COLO668 (cell line): Measurements from ENCODE around the gene DNLZ.

Source experiments
- DNase-seq: peaks from one replicate; lab custom pipeline; 2025; ENCODE audit not compliant: unreplicated experiment; lab: John Stamatoyannopoulos, UW

Gene DNLZ

DNA sequence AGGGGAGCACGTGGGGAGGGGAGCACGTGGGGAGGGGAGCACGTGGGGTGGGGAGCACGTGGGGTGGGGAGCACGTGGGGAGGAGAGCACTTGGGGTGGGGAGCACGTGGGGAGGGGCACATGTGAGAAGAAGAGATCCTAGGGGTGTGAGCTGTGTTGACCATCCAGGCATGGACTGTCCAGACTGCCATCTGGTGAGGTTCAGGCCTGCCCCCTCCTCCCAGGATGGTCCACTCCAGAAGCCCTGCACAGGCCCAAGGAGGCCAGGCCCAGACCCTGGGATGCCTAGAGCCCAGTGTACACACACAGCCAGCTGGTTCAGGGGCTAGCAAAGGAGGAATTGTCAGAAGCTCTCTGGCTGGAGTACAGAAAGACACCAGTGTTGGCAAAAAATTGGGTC lies 34.1 kb upstream of the DNLZ start:
- DNase-seq: no peak

DNA sequence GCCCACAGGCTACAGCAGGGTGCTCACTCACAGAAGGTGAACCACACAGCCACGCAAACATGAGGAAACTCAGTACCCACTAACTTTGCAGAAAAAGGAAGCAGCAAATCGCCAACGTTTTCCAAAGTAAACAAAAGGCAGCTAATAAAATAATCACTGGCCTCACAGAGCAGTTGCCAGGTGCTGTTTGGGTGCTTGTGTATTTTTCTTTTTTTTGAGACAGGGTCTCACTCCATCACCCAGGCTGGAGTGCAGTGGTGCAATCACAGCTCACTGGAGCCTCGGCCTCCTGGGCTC lies 32.6 kb upstream of the DNLZ start:
- no peak for DNase-seq

- no peak for DNase-seq
Observed at GRCh38 chr9:136395345-136396218, 32.0 kb upstream of the DNLZ start.

DNA sequence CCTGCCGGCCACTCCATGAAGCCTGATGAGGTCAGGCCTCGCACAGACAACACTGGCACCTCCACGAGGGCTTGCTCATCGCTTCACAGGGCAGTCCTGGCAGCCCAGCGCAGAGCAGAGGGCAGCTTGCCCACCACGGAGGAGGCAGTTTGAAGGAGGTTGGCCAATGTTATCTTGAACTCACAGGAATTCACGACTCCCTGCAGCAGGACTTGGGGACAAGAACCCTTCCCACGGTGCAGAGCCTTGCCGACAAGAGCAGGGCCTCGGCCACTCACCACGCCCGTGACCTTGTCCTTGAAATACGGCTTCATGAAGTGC lies 31.4 kb upstream of the DNLZ start:
- no peak for DNase-seq

DNA sequence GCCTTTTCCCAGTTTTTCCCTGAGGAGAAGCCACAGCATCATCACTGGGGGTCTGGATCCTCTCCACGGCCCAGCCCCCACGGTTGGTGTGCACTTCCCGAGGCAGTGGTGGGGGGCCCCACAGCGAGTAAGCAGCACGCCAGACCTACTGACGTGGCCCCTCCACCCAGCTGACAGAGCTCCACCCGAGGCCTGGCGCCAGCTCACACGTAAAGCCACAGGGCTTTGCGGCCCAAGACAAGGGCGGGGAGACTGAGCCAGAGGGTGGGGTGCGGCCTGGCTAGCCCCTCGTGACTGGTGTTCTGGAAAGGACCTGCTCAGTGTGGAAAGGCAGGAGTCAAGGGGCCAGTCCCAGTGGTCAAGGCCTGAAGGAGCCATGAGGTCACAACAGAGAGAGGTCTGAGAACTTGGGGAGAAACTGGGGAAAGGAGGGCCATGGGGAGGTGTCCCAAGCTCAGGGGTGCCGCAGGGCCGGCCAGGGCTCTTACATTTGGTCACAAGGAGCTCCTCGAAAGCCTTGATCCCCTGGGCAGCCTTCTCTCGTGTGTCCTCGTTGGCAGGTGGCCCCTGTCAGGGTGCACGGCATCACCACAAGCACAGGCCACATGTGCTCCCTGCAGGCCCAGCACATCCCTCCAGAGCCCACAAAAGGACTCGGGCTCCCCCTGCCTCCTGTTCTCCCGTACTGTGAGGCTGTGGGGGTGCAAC lies 30.9 kb upstream of the DNLZ start:
- no peak for DNase-seq

DNA sequence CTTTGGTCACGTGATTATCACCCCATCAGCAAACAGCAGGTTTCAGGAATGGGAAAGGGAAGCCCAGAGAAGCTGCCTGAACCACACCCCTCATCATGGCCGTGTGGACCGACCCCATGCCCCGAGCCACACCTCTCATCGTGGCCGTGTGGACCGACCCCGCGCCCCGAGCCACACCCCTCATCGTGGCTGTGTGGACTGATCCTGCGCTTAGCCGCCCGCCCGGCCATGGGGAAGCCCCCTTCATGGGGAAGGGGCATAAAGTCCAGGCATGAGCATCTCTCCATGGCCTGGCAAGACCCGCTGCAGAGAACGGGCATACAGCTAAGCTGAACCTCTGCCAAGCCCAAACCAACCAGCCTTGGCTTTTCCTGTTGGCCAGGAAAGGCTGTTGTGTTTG lies 30.0 kb upstream of the DNLZ start:
- no peak for DNase-seq

GRCh38 chr9:136392538-136393449 lies 29.2 kb upstream of the DNLZ start:
- no peak for DNase-seq

DNA sequence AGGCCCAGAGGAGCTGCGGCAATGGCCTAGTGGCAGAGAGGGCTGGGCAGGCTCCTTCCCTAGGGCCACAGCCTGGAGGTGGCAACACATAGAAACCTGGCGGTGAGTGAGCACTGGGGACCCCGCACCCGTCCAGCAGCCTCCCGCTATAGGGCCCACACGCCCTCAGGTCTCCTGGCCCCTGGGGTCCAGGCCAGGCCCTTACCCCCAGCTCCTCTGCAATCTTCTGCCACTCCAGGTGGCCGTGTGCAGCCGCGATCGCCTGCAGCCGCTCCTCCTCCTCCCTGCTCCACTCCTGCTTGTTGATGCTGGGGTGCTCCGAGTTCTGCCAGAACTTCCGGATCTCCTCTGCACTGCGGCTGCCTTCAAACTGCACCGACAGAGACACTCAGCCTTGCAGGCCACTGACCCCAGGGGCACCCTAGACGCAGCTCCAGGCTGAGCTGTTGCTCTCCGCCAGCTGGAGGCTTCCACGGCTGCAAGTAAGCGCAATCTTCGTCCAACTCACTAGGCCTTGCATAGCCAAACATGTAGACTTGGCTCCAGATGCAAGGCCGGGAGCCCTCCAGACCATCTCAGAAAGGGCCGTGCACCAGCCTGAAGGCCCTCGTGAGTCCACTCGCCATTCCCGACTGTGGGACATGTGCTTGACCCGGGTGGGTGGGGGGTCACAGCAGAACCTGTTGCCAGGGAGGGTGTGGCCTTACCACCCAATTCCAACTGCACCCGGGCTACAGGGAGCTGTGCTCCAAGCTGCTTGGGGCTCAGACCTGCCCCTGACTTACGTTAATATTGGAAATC lies 28.4 kb upstream of the DNLZ start:
- DNase-seq: no peak

- no peak for DNase-seq
Observed at GRCh38 chr9:136389396-136389795, 25.9 kb upstream of the DNLZ start.

GRCh38 chr9:136387217-136387616 lies 23.7 kb upstream of the DNLZ start:
- no peak for DNase-seq

GRCh38 chr9:136386018-136386417 lies 22.5 kb upstream of the DNLZ start:
- DNase-seq: no peak

DNA sequence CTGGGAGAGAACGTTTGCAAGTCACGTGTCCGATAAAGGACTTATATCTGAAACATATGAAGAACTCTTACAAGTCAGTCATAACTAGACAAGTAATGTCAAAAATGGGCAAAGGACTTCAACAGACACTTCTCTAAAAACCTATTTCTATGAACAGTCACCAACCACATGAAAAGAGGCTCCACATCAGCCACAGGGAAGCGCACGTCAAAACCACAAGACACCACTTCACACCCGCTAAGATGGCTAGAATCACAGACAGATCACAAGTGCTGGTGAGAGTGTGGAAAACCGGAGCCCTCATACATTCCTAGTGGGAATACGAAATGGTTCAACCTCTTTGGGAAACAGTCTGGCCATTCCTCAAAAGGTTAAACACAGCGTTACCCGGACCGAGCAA lies 21.5 kb upstream of the DNLZ start:
- no peak for DNase-seq

DNA sequence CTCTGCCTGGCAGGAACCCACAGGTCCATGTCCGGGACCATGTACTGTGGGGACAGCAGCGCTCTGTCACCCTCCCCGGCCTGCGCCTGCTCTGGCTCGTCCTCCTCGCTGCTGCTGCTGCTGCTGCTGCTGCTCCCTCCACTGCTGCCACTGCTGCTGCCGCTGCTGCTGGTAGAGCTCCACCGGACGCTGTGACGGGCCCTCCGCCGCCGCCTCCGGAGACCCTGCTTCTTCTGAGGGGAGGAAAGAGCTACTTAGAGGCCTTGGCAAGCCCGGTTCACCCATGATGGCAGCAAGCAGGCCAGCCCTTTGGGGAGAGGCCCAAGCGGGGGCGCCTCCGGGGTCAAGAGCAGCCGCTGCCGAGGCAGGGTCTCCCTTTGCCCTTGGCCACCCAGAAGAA lies 19.9 kb upstream of the DNLZ start:
- no peak for DNase-seq

DNA sequence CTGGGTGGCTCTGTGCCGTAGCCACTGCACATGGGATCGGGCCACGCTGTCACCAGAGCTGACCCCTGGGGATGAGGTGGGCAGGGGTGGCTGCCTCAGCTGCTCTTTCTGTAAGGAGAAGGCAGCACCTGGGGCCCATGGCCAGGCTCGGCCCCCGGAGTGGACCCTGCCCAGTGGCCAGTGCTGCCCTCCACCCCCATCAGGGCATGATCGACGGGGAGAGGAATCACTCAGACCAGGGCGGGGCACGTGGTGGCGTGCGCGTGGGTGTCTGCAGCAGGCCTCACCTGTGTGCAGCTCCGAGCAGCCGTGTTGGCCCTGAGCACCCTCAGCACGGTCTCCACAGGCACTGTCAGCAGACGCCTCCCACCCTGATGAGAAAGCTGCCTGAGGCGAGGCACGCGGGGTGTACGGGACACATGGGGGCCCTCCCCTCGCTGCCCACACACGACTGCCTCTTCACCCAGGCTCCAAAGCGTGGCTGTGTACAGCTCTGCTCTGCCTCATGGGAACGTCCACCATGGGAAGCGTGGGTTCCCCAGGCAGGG lies 18.5 kb upstream of the DNLZ start:
- no peak for DNase-seq

GRCh38 chr9:136381311-136381710 lies 17.8 kb upstream of the DNLZ start:
- DNase-seq: no peak

- DNase-seq: no peak
Observed at GRCh38 chr9:136380381-136380780, 16.8 kb upstream of the DNLZ start.

DNA sequence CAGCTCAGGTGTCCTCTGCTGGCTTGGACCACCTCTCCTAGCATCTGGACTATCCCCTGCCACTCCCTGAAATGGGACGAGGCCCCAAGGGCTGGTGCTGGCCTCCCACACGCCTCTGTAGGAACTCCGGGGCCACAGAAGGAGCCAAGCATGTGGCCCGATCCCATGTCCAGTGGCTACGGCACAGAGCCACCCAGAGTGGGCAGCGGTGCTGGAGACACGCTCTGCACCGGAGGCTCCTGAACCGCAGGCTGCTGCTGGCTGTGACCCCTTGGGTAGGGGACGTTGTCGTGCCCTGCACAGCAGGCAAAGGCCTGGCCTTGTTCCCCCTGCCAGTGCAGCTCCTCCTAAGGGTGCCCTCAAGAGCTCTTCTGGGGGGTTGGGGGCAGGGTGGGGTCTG lies 16.3 kb upstream of the DNLZ start:
- DNase-seq: no peak

GRCh38 chr9:136379401-136379800 lies 15.9 kb upstream of the DNLZ start:
- no peak for DNase-seq

DNA sequence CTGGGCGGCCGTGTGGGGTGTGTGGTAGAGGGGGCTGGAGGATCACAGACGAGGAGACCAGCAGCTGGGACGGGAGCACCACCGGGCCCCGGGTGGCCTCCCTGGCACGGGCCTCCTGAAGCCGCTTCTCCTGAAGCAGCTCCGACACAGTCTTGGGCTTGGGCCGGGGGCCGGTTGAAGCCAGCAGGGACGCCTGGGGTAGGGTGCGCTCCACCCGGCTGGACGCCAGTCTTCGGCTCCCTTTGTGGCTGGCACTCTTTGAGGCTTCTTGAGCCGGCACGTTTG lies 15.4 kb upstream of the DNLZ start:
- DNase-seq: no peak

- DNase-seq: no peak
Observed at GRCh38 chr9:136378170-136379002, 14.8 kb upstream of the DNLZ start.
